K562 (cell line): ENCODE measurements around the gene RNF40. TPM values are rescaled to one million over a fixed set of nuclear protein-coding genes. Genes with fewer than 3 reads are reported as not detected.
A peak's percentile ranks its signal among the peaks of the same experiment; 100 is the strongest.

Source experiments
- FOXA1 ChIP-seq: fragments of 450-650 bp; IDR thresholded peaks from 2 replicates; pipeline ENCODE4 v1.6.1; 2016; ENCODE audit warnings: mild to moderate bottlenecking, borderline replicate concordance
- IFI16 ChIP-seq: fragments of 250-450 bp; sonication (Bioruptor Pico); IDR thresholded peaks from 2 replicates; pipeline ENCODE4 v2.1.2; 2022; ENCODE audit warnings: mild to moderate bottlenecking, inconsistent platforms
- JUNB ChIP-seq: fragments of 450-650 bp; formaldehyde crosslinking; conservative IDR thresholded peaks from 2 replicates; pipeline ENCODE4 v1.4.0; 2020; ENCODE audit warnings: mild to moderate bottlenecking
- MCM7 ChIP-seq, 2 experiments: fragments of 450-650 bp; IDR thresholded peaks; 2 replicates each; pipeline ENCODE4 v1.6.1; 2016 to 2018
- MED1 ChIP-seq: sonication (generic); formaldehyde crosslinking; IDR thresholded peaks from 2 replicates; pipeline ENCODE4 v1.8.1; 2023; ENCODE audit warnings: missing genetic modification reagents, borderline replicate concordance
- SAP30 ChIP-seq: fragments of 200-600 bp; sonication (generic); IDR thresholded peaks from 2 replicates; pipeline ENCODE4 v1.6.1; 2012; ENCODE audit warnings: borderline replicate concordance, low read depth, mild to moderate bottlenecking, moderate library complexity, low read length, control low read depth, inconsistent platforms; ENCODE audit not compliant: insufficient read depth, poor library complexity, severe bottlenecking
- SOX6 ChIP-seq: fragments of 450-650 bp; IDR thresholded peaks from 2 replicates; pipeline ENCODE4 v1.6.1; 2014; ENCODE audit warnings: mild to moderate bottlenecking
- SRSF3 ChIP-seq: fragments of 200-400 bp; formaldehyde crosslinking; IDR thresholded peaks from 2 replicates; pipeline ENCODE4 v1.6.1; 2016; ENCODE audit warnings: mild to moderate bottlenecking, low read length, moderate library complexity; ENCODE audit not compliant: insufficient read depth
- TBL1XR1 ChIP-seq, 2 experiments: IDR thresholded peaks; 2 replicates each; pipeline ENCODE4 v1.6.1; 2012; ENCODE audit warnings: improper control_type of control experiment in 2 of 2, low read length in 2 of 2, mild to moderate bottlenecking in 1 of 2
- U2AF1 ChIP-seq: fragments of 200-400 bp; formaldehyde crosslinking; optimal IDR thresholded peaks from 2 replicates; pipeline ENCODE3; 2017; ENCODE audit warnings: mild to moderate bottlenecking, low read depth, low read length, moderate library complexity
- ZBTB17 ChIP-seq: fragments of 450-650 bp; formaldehyde crosslinking; IDR thresholded peaks from 2 replicates; pipeline ENCODE4 v1.4.0; 2020; ENCODE audit warnings: mild to moderate bottlenecking
- ZC3H4 ChIP-seq: sonication (generic); formaldehyde crosslinking; IDR thresholded peaks from 2 replicates; pipeline ENCODE4 v1.9.0; 2021; ENCODE audit warnings: missing genetic modification reagents, borderline replicate concordance
- ZNF197 ChIP-seq: fragments of 200-800 bp; sonication (Bioruptor generic); IDR thresholded peaks from 2 replicates; pipeline ENCODE4 v1.6.1; 2016; ENCODE audit warnings: low read depth, missing genetic modification characterization, missing compliant biosample characterization
- ZNF217 ChIP-seq: sonication (generic); formaldehyde crosslinking; IDR thresholded peaks from 2 replicates; pipeline ENCODE4 v1.8.0; 2022; ENCODE audit warnings: mild to moderate bottlenecking, missing genetic modification reagents
- ZNF224 ChIP-seq: sonication (generic); formaldehyde crosslinking; IDR thresholded peaks from 2 replicates; pipeline ENCODE4 v1.8.0; 2022; ENCODE audit warnings: mild to moderate bottlenecking, missing genetic modification reagents
- ZNF347 ChIP-seq: fragments of 450-650 bp; formaldehyde crosslinking; IDR thresholded peaks from 2 replicates; pipeline ENCODE4 v1.4.0; 2020; ENCODE audit warnings: low read depth, mild to moderate bottlenecking, moderate library complexity
- ZNF830 ChIP-seq: fragments of 250-450 bp; sonication (Bioruptor Pico); IDR thresholded peaks from 2 replicates; pipeline ENCODE4 v1.5.0; 2021; ENCODE audit warnings: mild to moderate bottlenecking
- polyA plus RNA-seq, 8 experiments: library from polyadenylated mRNA; depleted of rRNA in 4 of 8; stranded (reverse) in 5 of 8; unstranded in 3 of 8; fragments of >200 nt; fragmentation: Nextera tagmentation in 2 of 8; fragmentation: Illumina TruSeq in 1 of 8; extraction: Ambion mirVana in 2 of 8; extraction: Trizol in 1 of 8; gene quantifications; 2 replicates each; pipeline versions ENCODE4 v1.2.1 to v1.2.3, GENCODE V29; 2011 to 2014; ENCODE audit warnings: inconsistent platforms in 1 of 8, missing spikeins in 1 of 8
- total RNA-seq, 7 experiments: library from RNA; depleted of rRNA in 6 of 7; stranded (reverse); fragments of >200 nt in 6 of 7; fragmentation: Illumina TruSeq in 2 of 7; extraction: Trizol in 2 of 7; gene quantifications; 2 replicates each; pipeline versions ENCODE4 v1.2.1 to v1.2.3, GENCODE V29; 2011 to 2021; ENCODE audit warnings: low replicate concordance in 1 of 7
- TF ChIP-seq, protein P1 (sequence below): IDR thresholded peaks from 3 replicates; pipeline ENCODE4 v1.6.1; 2011; ENCODE audit warnings: borderline replicate concordance, mild to moderate bottlenecking, moderate library complexity; ENCODE audit not compliant: insufficient read length; ENCODE audit errors: extremely low read depth
- TF ChIP-seq, protein P2 (sequence below): fragments of 450-650 bp; IDR thresholded peaks from 2 replicates; pipeline ENCODE4 v1.6.1; 2017; ENCODE audit warnings: mild to moderate bottlenecking, moderate library complexity
- TF ChIP-seq, protein P3 (sequence below): fragments of 250-450 bp; sonication (Bioruptor Pico); IDR thresholded peaks from 2 replicates; pipeline ENCODE4 v1.4.0; 2020

RNF40 gene
- total and polyA plus RNA-seq, 9 of the 15 experiments (the other 6 are each of a cell fraction or from before 2014, with no cell fraction given): 6.2 to 129 (median 81.5) TPM

DNA sequence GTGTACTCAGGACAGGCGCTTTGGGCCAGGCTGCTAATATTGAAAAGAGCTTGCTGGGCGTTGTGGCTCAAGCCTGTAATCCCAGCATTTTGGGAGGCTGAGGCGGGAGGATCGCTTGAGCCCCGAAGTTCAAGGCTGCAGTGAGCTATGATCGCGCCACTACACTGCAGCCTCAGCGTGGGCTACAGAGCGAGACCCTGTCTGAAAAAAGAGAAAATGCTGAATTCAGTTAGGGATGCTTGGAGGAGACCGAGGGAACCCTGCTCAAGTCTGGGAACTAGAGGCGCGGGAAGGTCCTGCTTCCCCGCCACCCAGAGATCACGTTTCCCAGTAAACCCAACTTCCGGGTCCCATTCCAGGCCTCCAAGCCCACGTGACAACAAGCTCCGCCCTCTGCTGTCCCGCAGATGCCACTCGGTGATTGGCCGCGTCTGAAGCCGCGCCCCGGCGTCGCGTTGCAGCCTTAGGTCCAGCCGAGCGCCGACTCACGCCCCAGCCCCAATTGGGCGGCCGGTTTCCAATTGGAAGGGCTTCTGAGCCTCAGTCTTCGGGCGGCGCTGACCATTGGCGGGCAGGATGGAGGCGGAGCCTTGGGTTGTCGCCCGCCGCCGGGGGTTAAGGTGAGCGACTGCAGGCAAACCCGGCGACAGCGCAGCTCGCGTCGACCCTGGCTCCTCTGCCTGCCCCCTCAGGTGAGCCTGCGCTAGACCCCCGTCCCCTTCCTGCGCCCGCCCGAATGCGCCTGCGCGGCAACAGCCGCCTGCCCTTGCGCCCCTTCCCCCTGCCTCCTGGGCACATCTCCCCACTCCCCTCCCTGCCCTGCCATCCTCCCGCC is 14.1 kb upstream of the RNF40 start, which contains the start of gene PHKG2 (continued):
- TF ChIP-seq, protein P1, sequence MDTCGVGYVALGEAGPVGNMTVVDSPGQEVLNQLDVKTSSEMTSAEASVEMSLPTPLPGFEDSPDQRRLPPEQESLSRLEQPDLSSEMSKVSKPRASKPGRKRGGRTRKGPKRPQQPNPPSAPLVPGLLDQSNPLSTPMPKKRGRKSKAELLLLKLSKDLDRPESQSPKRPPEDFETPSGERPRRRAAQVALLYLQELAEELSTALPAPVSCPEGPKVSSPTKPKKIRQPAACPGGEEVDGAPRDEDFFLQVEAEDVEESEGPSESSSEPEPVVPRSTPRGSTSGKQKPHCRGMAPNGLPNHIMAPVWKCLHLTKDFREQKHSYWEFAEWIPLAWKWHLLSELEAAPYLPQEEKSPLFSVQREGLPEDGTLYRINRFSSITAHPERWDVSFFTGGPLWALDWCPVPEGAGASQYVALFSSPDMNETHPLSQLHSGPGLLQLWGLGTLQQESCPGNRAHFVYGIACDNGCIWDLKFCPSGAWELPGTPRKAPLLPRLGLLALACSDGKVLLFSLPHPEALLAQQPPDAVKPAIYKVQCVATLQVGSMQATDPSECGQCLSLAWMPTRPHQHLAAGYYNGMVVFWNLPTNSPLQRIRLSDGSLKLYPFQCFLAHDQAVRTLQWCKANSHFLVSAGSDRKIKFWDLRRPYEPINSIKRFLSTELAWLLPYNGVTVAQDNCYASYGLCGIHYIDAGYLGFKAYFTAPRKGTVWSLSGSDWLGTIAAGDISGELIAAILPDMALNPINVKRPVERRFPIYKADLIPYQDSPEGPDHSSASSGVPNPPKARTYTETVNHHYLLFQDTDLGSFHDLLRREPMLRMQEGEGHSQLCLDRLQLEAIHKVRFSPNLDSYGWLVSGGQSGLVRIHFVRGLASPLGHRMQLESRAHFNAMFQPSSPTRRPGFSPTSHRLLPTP: no peak
- TF ChIP-seq, protein P2, sequence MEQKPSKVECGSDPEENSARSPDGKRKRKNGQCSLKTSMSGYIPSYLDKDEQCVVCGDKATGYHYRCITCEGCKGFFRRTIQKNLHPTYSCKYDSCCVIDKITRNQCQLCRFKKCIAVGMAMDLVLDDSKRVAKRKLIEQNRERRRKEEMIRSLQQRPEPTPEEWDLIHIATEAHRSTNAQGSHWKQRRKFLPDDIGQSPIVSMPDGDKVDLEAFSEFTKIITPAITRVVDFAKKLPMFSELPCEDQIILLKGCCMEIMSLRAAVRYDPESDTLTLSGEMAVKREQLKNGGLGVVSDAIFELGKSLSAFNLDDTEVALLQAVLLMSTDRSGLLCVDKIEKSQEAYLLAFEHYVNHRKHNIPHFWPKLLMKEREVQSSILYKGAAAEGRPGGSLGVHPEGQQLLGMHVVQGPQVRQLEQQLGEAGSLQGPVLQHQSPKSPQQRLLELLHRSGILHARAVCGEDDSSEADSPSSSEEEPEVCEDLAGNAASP: no peak
- no peak for TF ChIP-seq ZNF224
- peak; percentile 59; the same call in 1 of the 2 replicates for TF ChIP-seq ZBTB17
- TF ChIP-seq SOX6: no peak
- peak; percentile 71 for TF ChIP-seq SAP30
- TF ChIP-seq TBL1XR1 (IDR thresholded peaks at IDR 0.05; ENCODE audit: low read length in 2 of 2): no peak
- TF ChIP-seq, protein P3, sequence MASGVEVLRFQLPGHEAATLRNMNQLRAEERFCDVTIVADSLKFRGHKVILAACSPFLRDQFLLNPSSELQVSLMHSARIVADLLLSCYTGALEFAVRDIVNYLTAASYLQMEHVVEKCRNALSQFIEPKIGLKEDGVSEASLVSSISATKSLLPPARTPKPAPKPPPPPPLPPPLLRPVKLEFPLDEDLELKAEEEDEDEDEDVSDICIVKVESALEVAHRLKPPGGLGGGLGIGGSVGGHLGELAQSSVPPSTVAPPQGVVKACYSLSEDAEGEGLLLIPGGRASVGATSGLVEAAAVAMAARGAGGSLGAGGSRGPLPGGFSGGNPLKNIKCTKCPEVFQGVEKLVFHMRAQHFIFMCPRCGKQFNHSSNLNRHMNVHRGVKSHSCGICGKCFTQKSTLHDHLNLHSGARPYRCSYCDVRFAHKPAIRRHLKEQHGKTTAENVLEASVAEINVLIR (CRISPR knock-in tag): 0 out of 2 replicates have a peak, but pooled peaks have one; percentile 7
- TF ChIP-seq FOXA1: no peak
- TF ChIP-seq U2AF1: no peak
- no peak for TF ChIP-seq SRSF3
- no peak for TF ChIP-seq ZNF347
- TF ChIP-seq MED1 (CRISPR knock-in tag): no peak
- no peak for TF ChIP-seq ZNF217
- no peak for TF ChIP-seq MCM7 (IDR thresholded peaks at IDR 0.05)
- no peak for TF ChIP-seq IFI16 (CRISPR knock-in tag)
- no peak for TF ChIP-seq JUNB
- no peak for TF ChIP-seq ZNF830 (CRISPR knock-in tag)
- no peak for TF ChIP-seq ZC3H4 (CRISPR knock-in tag)
- TF ChIP-seq ZNF197 (CRISPR knock-in tag): no peak
